Measurements from ENCODE around the gene DDX39A. TPM values are rescaled to one million over a fixed set of nuclear protein-coding genes. Genes with fewer than 3 reads are reported as not detected.
"Not testable (repeated sequence)": the region's sequence is repeated elsewhere in the genome, so short reads cannot be mapped to it uniquely, and the experiment has no call there.

The DDX39A gene
- total RNA-seq, 1 donor from 2014 or later = 54.8 TPM

DNA sequence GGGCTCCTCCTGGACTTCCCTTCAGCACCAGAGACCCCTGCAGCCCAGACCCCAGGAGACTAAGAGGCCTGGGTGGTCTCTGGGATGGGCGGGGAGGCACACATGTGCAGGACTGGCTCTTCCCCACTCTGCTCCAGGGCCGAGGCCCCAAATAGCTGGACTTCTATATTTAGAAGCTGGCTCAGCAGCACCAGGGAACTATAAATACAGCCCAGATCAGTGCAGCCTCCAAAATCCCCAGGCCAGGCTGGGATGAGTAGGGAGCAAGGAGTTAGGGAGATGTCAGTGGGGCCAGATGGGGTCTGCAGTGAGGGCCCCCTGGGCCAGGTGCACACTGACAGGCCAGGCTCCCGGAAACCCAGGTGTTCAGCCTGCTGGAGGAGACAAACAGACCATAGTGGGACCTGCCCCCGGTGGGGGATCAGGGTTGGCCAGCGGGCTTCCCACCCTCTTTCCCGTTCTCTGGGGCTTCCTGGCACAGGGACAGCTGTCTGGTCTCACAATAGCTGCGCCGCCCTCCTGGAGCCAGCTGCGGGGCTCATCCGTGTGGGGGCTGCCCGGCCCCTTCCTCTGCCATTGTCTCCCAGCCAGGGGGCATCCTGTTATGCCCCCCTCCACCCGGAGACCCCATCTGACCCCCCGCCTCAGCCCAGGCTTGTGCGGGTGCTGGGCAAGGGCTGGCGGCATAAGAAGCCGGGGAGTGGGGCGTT, 43.4 kb downstream of the DDX39A start:
- no peak overlapping the region for H3K4me3 ChIP-seq (ENCODE audit: low read depth, low read length)
- TF ChIP-seq, protein P1, sequence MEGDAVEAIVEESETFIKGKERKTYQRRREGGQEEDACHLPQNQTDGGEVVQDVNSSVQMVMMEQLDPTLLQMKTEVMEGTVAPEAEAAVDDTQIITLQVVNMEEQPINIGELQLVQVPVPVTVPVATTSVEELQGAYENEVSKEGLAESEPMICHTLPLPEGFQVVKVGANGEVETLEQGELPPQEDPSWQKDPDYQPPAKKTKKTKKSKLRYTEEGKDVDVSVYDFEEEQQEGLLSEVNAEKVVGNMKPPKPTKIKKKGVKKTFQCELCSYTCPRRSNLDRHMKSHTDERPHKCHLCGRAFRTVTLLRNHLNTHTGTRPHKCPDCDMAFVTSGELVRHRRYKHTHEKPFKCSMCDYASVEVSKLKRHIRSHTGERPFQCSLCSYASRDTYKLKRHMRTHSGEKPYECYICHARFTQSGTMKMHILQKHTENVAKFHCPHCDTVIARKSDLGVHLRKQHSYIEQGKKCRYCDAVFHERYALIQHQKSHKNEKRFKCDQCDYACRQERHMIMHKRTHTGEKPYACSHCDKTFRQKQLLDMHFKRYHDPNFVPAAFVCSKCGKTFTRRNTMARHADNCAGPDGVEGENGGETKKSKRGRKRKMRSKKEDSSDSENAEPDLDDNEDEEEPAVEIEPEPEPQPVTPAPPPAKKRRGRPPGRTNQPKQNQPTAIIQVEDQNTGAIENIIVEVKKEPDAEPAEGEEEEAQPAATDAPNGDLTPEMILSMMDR (IDR thresholded peaks at IDR 0.05; ENCODE audit: insufficient read depth, low read length, severe bottlenecking) = no peak
- H3K27me3 ChIP-seq (ENCODE audit: control insufficient read depth, insufficient read depth, low read length) = no peaks in the 10 kb centered on the region
- FAIRE-seq (no peak), DNase-seq (ENCODE audit: low read depth) (no peak)
- no peaks in the 10 kb centered on the region for H3K36me3 ChIP-seq (ENCODE audit: control insufficient read depth, insufficient read depth, low read length)

DNA sequence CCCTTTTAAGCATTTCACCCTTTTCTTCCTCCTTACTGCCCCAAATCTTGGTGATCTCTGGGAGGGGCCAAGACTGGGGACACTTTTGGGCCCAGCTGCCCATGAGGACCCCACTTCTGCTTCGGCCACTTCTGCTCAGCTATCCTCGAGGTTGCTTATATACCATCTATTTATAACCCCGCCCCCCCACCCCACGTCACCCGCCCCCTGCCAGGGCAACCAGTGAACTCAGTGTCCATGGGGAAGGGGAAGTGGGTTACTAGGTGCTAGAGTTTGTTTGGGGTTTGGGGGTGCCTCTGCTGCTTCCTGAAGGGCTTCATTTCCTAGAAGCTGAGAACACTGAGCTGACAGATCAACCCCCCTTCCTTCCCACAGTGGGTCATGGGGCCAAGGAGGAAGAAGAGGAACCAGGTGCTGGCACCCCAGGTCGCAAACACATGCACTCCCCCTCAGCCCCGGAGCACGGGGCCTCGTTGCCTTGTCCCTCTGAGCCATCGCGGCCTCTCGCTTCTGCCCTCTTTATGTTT, 44.0 kb downstream of the DDX39A start:
- FAIRE-seq = no peak
- no peak overlapping the region for H3K4me3 ChIP-seq (ENCODE audit: low read depth, low read length)
- TF ChIP-seq, protein P1 (IDR thresholded peaks at IDR 0.05; ENCODE audit: insufficient read depth, low read length, severe bottlenecking) = no peak
- H3K27me3 ChIP-seq (ENCODE audit: control insufficient read depth, insufficient read depth, low read length) = no peaks in the 10 kb centered on the region
- DNase-seq (ENCODE audit: low read depth) = no peak
- H3K36me3 ChIP-seq (ENCODE audit: control insufficient read depth, insufficient read depth, low read length) = no peaks in the 10 kb centered on the region

DNA sequence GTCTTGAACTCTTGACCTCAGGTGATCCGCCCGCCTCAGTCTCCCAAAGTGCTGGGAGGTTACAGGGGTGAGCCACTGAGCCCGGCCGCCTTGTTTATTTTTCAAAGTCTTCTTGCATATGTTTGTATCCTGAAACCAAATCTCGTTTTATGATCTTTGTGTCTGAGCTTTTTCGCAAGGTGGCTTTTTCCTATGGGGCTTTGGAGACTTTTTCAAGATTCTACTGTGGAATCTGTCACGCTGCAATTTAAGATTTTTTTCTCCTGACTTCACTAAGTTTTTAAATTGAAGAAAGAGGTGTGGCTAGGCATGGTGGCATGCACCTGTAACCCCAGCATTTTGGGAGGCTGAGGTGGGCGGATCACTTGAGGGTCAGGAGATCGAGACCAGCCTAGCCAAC, 44.8 kb downstream of the DDX39A start:
- FAIRE-seq = not testable (repeated sequence)

DNA sequence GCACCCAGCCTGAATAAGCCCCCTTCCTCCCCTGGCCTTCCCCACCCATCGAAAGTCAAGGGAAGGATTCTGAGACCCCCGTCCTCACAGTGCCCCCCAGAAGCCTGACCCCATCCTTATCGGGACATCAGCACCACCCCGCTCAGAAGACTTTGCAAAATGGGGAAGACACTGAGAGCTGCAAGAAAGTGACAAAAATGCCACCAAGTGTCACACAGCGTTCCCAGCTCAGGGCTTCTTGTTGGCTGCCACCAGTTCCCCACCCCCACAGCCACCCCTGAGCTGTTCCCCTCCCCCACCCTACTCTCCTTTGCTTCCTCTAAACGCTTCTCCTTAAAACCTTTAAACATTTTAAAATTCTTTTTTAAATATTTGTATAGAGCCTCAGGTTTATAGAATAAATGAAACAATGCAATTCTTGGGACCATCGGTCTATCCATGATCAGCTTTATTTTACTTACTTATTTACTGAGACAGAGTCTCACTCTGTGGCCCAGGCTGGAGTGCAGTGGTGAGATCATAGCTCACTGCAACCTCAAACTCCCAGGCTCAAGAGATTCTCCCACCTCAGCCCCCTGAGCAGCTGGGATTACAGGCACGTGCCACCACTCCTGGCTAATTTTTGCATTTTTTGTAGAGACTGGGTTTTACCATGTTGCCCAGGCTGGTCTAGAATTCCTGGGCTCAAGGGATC, 46.6 kb downstream of the DDX39A start:
- not testable (repeated sequence) for H3K27me3 ChIP-seq (ENCODE audit: control insufficient read depth, insufficient read depth, low read length); DNase-seq (ENCODE audit: low read depth); H3K4me3 ChIP-seq (ENCODE audit: low read depth, low read length); FAIRE-seq; H3K36me3 ChIP-seq (ENCODE audit: control insufficient read depth, insufficient read depth, low read length)

More for the DNA sequence above, 44.8 kb downstream of the DDX39A start:
- not testable (repeated sequence) for H3K4me3 ChIP-seq (ENCODE audit: low read depth, low read length); DNase-seq (ENCODE audit: low read depth); H3K36me3 ChIP-seq (ENCODE audit: control insufficient read depth, insufficient read depth, low read length); H3K27me3 ChIP-seq (ENCODE audit: control insufficient read depth, insufficient read depth, low read length)

DNA sequence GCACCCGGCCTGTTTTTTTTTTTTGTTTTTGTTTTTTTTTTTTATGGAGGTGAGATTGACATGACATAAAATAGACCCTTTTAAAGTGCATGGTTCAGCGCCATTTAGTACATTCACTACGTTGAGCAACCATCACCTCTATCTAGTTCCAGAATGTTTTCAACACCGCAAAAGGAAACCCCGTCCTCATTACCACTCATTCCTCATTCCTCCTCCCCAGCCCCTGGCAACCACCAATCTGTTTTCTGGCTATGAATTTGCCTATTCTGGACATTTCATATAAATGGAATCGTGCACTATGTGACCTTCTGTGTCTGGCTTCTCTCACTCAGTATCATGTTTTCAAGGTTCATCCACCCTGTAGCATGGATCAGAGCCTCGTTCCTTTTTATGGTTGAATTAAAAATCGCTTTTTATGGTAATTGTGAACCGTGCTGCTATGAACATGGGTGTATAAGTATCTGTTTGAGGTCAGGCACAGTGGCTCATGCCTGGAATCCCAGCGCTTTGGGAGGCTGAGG, 47.8 kb downstream of the DDX39A start:
- no peaks in the 10 kb centered on the region for H3K36me3 ChIP-seq (ENCODE audit: control insufficient read depth, insufficient read depth, low read length)
- no peaks in the 10 kb centered on the region for H3K27me3 ChIP-seq (ENCODE audit: control insufficient read depth, insufficient read depth, low read length)
- DNase-seq (ENCODE audit: low read depth) (no peak), FAIRE-seq (no peak)
- TF ChIP-seq, protein P1 (IDR thresholded peaks at IDR 0.05; ENCODE audit: insufficient read depth, low read length, severe bottlenecking) = no peak
- H3K4me3 ChIP-seq (ENCODE audit: low read depth, low read length) = no peak overlapping the region

DNA sequence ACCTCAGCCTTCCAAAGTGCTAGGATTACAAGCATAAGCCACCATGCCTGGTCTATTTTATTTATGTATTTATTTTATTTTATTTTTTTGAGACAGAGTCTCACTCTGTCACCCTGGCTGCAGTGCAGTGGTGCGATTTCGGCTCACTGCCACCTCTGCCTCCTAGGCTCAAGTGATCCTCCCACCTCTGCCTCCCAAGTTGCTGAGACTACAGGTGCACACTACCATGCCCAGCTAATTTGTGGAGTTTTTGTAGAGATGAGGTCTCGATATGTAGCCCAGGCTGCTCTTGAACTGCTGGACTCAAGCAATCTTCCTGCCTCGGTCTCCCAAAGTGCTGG, 48.2 kb downstream of the DDX39A start:
- FAIRE-seq (no peak), DNase-seq (ENCODE audit: low read depth) (no peak)
- Histone ChIP-seq H3K4me3 (ENCODE audit: low read depth, low read length) (no peak overlapping the region), H3K27me3 (ENCODE audit: control insufficient read depth, insufficient read depth, low read length) (no peaks in the 10 kb centered on the region), H3K36me3 (ENCODE audit: control insufficient read depth, insufficient read depth, low read length) (no peaks in the 10 kb centered on the region)
- TF ChIP-seq, protein P1 (IDR thresholded peaks at IDR 0.05; ENCODE audit: insufficient read depth, low read length, severe bottlenecking) = no peak
